GM18520 (cell line): Measurements from ENCODE around the gene HSFX4.
"Not testable (repeated sequence)": the region's sequence is repeated elsewhere in the genome, so short reads cannot be mapped to it uniquely, and the experiment has no call there.

Experiments used
- ATAC-seq: cut with Tn5 transposase; IDR thresholded peaks from one replicate; pipeline ENCODE4 v1.9.1; 2021; ENCODE audit not compliant: unreplicated experiment

Gene HSFX4, protein sequence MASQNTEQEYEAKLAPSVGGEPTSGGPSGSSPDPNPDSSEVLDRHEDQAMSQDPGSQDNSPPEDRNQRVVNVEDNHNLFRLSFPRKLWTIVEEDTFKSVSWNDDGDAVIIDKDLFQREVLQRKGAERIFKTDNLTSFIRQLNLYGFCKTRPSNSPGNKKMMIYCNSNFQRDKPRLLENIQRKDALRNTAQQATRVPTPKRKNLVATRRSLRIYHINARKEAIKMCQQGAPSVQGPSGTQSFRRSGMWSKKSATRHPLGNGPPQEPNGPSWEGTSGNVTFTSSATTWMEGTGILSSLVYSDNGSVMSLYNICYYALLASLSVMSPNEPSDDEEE

DNA sequence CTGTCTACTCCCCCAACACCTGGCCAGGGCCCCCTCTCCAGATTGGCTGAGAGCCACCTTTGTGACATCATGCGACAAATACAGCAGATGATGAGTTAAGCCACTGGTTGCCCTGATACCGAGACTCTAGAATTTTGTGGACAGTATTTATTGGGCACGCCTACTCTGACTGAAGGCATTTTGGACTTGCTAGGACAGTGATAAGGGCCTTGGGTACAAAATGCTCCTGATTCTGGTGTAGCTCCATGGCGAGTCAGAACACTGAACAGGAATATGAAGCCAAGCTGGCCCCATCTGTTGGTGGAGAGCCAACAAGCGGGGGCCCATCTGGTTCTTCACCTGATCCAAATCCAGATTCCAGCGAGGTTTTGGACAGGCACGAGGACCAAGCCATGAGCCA, at the start of gene HSFX4:
HSFX4 (plus strand) TSS at position 174 of the 400 bp plus-strand sequence; CDS start at position 246, 72 bp downstream.
- ATAC-seq: not testable (repeated sequence)

DNA sequence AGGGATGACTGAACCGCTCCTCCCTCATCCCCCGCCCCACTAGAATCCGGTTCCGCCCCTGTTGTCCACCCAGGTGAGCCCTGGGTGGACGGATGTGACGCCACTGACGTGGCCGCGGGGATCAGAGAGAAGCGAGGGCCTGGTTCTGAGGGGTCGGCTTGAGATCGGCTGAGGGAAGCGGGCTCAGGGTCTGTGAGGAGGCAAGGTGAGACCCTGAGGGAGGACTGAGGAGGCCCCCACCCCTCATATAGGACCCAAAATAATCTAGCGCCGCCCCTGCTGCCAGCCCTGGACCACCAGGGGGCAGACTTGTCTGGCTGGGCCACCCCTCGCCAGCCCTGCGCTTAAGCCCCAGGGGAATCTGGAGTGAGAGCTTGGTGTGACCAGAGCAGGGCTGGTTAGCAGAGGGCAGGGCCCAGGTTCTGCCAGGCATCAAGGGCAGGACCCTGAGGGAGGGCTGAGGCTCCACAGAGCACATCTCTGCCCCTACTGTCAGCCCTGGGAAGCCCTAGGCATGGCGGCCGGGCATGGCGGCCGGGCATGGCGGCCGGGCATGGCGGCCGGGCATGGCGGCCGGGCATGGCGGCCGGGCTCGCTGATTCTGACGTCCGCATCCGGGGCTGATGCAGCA, 48.2 kb upstream of the HSFX4 start, which contains the start of gene MAGEA8:
MAGEA8 (plus strand) TSS at position 103 of the 631 bp plus-strand sequence. CDS start 3,090 bp downstream, outside the sequence.
- ATAC-seq: no peak

DNA sequence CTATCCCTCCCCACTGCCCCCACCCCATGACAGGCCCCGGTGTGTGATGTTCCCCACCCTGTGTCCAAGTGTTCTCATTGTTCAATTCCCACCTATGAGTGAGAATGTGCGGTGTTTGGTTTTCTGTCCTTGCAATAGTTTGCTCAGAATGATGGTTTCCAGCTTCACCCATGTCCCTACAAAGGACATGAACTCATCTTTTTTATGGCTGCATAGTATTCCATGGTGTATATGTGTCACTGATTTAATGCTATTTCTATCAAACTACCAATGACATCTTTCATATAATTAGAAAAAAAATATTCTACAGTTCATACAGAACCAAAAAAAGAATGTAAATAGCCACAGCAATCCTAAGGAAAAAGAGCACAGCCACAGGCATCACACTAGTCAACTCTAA, 38.5 kb upstream of the HSFX4 start:
- ATAC-seq: not testable (repeated sequence)

DNA sequence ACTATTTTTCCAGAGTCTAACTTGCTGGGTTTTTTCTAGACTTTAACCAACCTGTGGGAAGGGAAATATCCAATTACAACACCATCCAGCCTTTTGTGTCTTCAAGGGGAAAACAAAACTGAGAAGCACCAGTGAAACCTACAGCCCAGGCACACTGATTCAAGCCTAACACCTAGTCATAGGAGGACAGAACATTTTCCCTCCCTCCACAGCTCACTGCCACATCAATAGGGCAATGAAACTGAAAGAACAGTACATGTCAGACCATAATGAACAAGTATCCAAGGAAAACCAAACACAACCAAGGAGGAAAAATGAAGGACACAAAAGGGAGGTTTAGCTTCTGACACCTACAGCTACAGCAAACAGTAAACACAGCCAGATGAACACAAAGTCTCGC, 30.8 kb upstream of the HSFX4 start:
- ATAC-seq: no peak

DNA sequence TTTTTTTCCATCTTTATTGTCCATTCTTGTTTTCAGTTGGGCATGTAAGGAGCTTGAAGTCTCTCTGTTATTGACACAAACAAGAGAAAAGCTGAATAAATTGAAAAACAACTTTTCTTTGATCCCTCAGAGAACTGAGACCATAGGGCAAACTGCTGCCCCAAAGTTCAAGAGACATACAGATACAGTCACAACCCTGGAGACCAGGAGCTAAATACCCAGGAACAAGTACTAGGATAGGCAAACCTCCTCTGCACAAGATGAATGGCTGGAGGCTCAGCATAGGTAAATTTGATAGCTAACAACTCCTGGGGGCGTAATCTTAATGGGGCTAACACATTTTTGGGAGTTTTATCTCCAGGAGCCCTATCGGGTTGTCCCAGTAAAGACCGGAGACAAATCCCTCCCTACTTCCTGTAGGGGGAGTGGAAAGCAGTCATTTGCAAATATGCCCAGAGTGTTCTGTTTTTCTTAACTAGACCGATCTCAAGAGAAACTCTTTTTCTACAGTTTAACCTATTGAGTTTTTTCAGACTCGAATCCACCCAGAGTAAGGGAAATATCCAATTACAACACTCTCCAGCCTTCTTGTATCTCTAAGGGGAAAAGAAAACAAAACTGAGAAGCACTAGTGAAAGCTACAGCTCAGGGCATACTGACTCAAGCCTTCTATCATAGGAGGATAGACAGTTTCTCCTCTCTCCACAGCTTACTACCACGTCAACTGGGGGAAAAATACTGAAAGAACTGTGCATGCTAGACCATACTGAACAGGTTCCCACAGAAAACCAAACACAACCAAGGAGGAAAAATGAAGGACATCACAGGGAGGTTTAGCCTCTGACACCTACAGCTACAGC, 25.3 kb upstream of the HSFX4 start:
- ATAC-seq: peak; percentile 54

DNA sequence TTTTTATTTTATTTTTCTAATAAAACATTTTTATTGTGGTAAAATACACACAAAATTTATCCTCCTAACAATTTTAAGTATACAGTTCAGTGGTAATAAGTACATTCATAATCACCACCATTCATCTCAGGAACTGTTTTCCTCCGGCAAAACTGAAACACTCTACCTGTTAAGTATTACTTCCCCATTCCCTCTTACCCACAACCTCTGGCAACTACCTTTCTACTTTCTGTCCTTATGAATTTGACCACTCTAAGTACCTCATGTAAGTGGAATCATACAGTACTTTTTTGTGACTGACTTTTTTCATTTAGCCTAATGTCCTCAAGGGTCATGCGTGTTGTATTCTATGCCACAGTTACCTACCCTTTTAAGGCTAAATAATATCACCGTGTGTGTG, 21.1 kb upstream of the HSFX4 start:
- peak; percentile 37 for ATAC-seq

DNA sequence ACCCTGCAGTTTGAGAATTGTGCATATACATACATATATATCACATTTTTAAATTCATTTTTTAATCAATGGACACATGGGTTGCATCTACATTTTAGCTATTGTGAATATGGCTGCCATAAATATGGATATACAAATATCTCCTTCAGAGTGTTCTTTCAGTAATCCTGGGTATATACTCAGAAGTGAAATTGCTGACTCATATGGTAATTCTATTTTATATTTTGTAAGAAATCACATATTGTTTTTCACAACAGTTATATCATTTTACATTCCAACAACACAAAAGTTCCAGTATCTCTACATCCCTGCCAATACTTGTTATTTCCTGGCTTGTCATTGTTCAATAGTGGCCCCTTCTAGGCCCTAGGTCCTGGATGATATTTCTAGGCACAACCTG, 20.6 kb upstream of the HSFX4 start:
- no peak for ATAC-seq

DNA sequence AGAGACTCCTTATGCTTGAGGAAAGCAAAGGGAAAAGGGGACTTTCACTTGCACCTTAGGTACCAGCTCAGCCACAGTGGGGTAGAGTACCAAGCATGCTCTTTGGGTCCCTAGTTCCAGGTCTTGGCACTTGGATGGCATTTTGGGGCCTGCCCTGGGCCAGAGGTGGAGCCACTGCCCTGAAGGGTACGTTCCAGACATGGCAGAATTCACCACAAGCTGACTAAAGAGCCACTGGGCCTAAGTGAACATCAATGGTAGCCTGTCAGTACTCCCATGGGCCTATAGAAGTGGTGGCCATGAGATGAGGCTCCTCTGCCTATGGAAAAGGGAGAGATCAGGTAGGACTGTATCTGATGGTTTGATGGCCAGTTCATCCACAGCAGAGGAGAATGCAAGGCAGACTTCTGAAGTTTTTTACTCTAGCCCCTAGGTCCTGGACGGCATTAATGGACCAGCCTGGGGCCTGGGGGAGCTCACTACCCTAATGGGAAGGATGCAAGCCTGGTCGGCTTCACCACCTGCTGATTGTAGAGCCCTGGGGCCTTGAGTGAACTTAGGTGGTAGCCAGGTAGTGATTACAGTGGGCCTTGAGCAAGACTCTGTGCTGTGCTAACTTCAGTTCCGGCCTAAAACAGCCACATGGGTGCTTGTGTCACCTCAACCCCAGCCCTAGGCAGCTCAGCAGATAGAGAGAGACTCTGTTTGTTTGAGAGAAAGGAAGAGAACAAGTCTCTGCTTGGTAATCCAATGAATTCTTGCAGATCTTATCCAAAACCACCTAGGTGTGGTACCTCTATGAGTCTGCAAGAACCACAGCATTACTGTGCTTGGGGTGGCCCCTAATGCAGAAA, 19.8 kb upstream of the HSFX4 start:
- no peak for ATAC-seq

DNA sequence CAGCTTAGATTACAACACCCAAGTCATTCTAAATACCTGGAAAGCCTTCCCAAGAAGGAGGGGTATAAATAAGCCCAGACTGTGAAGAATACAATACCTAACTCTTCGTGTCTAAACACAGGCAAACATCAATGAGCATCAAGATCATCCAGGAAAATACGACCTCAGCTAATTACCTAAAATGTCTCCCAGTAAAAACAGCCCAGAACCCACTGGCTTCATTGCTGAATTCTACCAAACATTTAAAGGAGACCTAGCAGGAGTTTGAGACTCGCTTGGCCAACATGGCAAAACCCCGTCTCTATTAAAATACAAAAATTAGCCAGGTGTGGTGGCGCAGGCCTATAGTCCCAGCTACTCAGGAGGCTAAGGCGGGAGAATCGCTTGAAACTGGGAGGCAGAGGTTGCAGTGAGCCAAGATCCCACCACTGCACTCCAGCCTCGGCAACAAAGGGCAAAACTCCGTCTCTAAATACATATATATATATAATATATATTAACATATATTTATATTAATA, 19.1 kb upstream of the HSFX4 start:
- ATAC-seq: no peak

DNA sequence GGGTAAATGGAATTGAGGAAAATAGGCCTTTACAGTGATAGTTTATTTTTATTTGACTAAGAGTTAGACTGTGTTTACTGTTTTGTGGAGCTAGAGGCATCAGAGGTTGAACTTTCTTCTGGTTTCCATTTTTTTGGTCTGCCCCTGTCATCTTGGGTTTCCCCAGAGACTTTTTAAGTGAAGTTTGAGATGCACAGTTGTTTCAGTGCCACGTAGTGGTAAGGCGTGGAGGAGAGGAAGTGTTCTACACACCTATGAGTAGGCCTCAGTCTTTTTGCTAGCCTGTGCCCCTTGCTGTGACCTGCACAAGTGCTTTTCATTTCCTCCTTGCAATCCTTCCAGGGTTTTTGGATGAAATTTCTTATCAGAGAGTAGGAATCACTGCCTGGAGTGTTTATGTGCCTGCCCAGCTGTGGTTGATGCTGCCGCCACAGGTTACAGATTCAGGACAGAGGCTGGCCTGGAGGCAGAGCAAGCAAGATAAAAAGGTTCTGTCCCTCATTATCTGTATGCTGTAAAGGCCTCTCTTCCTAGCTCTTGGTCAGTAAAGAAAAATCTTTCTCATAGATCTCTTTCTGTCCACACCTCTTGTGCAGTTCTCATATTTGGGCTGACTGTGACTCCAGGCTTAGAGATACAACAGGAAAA, 12.5 kb upstream of the HSFX4 start:
- ATAC-seq: peak; percentile 80

DNA sequence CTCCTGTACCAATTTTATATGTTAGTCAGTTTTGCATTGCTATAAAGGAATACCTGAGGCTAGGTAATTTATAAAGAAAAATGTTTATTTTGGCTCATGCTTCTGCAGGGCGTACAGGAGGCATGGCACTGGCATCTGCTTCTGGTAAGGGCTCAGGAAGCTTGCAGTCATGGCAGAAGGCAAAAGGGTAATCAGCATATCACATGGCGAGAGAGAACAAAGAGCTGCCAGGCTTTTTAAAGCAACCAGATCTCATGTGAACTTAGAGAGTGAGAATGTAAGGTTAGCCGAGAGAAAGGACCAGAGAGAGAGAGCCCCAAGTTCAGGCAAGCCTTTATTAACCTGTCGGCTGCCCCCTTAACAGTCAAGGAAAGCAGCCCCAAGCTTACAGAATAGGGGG, 5.5 kb upstream of the HSFX4 start:
- ATAC-seq: not testable (repeated sequence)

DNA sequence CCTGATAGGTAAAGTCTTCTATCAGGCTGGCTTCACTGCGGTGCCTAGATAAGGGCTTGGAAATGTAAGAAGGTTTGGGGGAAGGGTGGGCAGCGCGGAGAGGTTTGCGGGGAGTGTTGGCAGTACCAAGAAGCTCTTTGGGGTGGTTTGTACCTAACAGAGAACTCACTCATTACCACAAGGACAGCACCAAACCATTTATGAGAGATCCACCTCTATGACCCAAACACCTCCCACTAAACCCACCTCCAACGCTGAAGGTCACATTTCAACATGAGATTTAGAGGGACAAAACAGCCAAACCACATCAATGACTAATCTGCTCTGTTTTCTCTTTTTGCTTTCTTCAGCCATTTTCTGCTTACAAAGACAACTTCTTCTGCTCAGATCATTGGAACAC, 4.9 kb upstream of the HSFX4 start:
- ATAC-seq: not testable (repeated sequence)

DNA sequence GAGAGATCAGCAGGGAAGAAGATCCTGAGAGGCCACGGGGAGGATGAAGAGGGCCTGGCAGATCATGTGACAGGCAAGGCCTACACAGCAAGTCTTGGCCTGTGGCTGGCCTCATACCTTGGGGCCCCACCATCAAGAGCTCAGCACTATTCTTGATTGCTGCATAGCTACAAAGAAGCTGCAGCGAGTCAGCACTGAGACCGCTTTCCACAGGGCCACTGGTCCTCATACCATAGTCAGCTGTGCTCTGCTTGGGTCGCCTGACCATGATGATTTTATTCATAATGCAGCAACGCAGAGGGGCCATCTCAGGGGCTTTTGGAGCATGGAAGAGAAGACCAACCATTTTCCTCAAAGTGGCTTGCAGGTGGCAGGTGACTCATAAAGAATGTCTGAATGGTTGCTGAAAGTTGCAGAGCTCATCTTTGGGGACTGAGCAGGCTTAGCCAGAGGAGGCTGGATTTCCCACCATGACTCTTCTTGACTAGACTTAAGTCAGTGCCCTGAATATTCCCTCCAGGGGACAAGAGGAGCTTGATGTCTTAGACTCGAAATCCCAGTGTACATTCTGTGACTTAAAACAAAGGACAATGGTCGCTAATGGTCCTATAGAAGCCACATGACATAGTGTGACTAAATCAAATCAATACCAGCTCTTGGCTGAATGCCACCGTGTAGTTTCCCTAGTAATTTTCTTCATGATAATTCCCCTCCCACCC, 2.0 kb upstream of the HSFX4 start:
- ATAC-seq: peak; percentile 32

DNA sequence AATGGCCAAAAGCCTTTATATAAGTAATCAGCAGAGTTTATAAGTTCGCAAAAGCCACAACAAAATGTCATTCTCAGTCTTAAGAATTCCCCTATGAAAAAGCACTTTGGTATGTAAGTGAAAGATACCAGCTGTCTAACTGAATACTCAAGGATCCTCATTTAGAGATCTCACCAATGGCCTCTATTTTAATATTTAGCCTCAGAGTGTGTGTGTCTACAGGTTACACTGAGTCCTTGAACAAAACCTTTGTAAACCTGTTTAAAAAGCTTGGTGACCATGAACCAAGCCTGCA, 1.5 kb upstream of the HSFX4 start:
- peak; percentile 42 for ATAC-seq

DNA sequence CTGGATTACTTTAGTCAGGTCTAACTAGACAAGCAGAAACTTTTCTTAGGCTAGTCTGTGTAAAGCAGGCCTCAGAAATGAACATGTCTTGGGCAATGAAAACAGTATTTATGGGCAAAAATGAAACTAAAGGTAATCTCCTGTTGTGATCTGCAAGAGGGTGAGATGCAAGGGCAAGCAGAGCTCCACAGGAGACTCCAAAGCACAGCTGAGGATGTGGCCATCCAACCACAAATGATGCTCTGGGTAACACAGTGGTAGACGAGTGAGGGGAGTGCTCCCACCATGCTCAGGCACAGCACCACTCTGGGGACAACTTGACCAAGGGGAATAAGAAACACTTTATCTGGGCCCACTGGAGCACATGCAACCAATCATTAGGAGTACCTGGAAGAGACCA, 738 bp upstream of the HSFX4 start:
- ATAC-seq: not testable (repeated sequence)

DNA sequence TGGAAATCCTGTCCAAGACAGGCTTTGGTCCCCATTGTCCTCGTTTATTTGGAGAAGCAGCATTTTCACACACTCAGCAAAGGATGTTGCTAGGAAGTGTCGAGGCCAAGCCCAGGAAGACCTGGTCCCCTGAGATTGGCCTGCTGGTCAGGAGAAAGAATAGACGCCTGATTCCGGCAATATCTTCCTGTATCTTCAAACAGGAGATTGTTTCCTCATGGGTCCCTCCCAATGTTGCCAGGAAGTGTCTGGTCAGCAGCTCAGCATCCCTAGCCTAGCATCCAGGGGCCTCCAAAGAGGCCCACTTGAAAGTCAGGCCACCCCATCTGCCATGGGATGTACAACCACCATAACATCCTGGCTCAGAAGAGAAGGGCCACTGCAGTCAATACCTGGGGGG, 2.0 kb downstream of the HSFX4 start:
- ATAC-seq: not testable (repeated sequence)

DNA sequence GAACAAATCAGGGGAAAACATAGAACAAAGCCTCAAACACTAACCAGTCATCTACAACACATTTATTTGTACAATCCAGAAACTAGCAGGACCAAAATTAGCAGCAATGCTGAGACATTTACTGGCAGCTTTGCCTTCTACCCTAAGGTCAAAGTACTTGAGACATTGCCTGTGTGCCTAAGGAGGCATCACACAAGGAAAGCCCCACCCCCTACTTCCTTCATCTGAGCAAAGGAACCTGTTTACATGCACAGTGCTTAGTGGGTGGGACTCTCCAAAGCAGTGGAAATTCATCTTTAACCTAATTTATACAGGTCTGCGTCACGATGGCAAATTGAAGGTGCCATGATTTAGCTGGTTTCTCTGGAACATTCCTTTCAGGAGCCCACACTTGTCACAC, 2.8 kb downstream of the HSFX4 start:
- not testable (repeated sequence) for ATAC-seq

DNA sequence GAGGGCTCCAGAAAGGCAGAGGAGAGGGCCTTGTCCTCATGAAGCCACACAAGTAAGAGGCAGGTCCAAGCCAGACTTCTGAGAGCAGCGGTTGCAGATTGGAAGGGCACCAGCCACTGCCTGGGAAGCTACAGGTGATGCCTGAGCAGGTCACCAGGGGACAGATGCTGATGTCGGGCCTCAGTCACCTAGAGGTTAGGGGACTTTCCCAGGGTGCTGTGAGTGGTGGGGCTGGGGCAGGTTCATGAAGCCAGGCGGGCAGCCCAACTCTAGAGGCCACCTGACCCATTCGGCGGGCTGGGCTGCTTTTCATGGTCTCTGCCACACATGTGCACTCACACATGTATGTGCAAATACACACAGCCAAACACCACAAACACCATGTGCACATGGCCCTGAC, 3.6 kb downstream of the HSFX4 start:
- not testable (repeated sequence) for ATAC-seq

DNA sequence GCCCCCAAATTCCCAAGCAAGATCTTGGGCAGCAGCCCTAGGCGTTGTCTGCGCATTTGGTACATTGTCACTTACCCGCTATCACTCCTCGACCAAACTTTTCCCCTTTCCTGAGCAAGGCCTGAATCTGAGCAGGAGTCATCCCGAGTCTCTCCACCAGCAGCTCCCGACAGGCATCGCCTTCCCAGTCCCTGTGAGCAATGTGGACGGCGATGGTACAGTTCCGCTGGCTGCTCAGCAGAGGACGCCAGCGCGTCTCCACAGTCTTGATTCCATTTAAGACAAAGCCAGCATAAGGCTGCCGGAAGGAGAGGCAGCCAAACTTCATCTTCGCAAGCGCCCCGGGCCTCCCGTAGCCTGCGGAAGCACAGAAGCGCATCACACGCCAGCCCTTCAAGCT, 4.2 kb downstream of the HSFX4 start:
- ATAC-seq: not testable (repeated sequence)
